H1 (cell line): ENCODE data around the gene CPNE8. TPM values are rescaled to one million over a fixed set of nuclear protein-coding genes. Genes with fewer than 3 reads are reported as not detected.

Experiments
- CTCF ChIA-PET: fragments of 300-600 bp; sonication (Branson Sonifier 250); formaldehyde crosslinking; loops from one replicate; lab custom pipeline; 2021; ENCODE audit not compliant: partially characterized antibody; lab: Charles Lee
- POLR2A ChIA-PET: fragments of 300-600 bp; sonication (Branson Sonifier 250); formaldehyde crosslinking; loops from one replicate; lab custom pipeline; 2021; ENCODE audit warnings: inconsistent platforms; ENCODE audit not compliant: partially characterized antibody; lab: Charles Lee
- DNase-seq, 2 experiments: peaks; one replicate each; pipeline versions ENCODE4 v3.0.0 to v3.0.0-alpha.2; 2010 to 2022; ENCODE audit warnings: low spot score in 2 of 2, low read depth in 1 of 2, mixed read lengths in 1 of 2
- FAIRE-seq: peaks from 2 replicates; lab custom pipeline; 2011; peaks lifted over from hg19 to GRCh38; lab: Jason Lieb, UNC
- H2AFZ ChIP-seq: 2 replicates; pipeline ENCODE4 v1.8.1; 2012; ENCODE audit warnings: low read length, inconsistent platforms
- H2AK5ac ChIP-seq: 2 replicates; pipeline ENCODE4 v1.6.1; 2013; ENCODE audit warnings: low read depth, low read length
- H2BK120ac ChIP-seq: replicated peaks from 2 replicates; pipeline ENCODE3; 2013; ENCODE audit warnings: low read depth, low read length, inconsistent platforms
- H2BK12ac ChIP-seq: 2 replicates; pipeline ENCODE4 v1.6.1; 2013; ENCODE audit warnings: low read depth, low read length
- H2BK15ac ChIP-seq: 2 replicates; pipeline ENCODE4 v1.6.1; 2013; ENCODE audit warnings: low read length
- H2BK20ac ChIP-seq: 2 replicates; pipeline ENCODE4 v1.6.1; 2013; ENCODE audit warnings: low read length
- H2BK5ac ChIP-seq: 2 replicates; pipeline ENCODE4 v1.6.1; 2013; ENCODE audit warnings: low read depth, low read length
- H3K14ac ChIP-seq: 2 replicates; pipeline ENCODE4 v1.6.1; 2013; ENCODE audit warnings: inconsistent platforms; ENCODE audit not compliant: insufficient read length
- H3K18ac ChIP-seq: 2 replicates; pipeline ENCODE4 v1.6.1; 2013; ENCODE audit warnings: low read length; ENCODE audit errors: extremely low read depth
- H3K23ac ChIP-seq: 2 replicates; pipeline ENCODE4 v1.6.1; 2013; ENCODE audit warnings: inconsistent platforms; ENCODE audit not compliant: insufficient read length
- H3K23me2 ChIP-seq: 2 replicates; pipeline ENCODE4 v1.6.1; 2013; ENCODE audit warnings: low read depth, low read length
- H3K27ac ChIP-seq: 2 replicates; pipeline ENCODE4 v1.6.1; 2011; ENCODE audit warnings: low read depth, low read length, inconsistent platforms
- H3K27me3 ChIP-seq, 4 experiments: replicated peaks in 1 of 4; 1 replicate in 1 of 4; 2 replicates in 3 of 4; pipeline versions ENCODE4 v1.6.1 to v1.8.1; 2011 to 2013; ENCODE audit warnings: low read length in 3 of 4, mild to moderate bottlenecking in 3 of 4, inconsistent platforms in 2 of 4, mixed read lengths in 2 of 4, moderate library complexity in 1 of 4; ENCODE audit not compliant: control insufficient read depth in 3 of 4, insufficient read depth in 3 of 4; ENCODE audit errors: extremely low read depth in 1 of 4
- H3K36me3 ChIP-seq, 4 experiments: 2 replicates each; pipeline versions ENCODE4 v1.6.1 to v1.8.1; 2011 to 2013; ENCODE audit warnings: mild to moderate bottlenecking in 4 of 4, low read length in 3 of 4, moderate library complexity in 2 of 4, control low read depth in 1 of 4, inconsistent platforms in 1 of 4; ENCODE audit not compliant: insufficient read depth in 4 of 4, control insufficient read depth in 2 of 4
- H3K4ac ChIP-seq: replicated peaks from 2 replicates; pipeline ENCODE3; 2013; ENCODE audit warnings: low read length, low read depth, mixed read lengths, inconsistent platforms; ENCODE audit not compliant: insufficient read length
- H3K4me1 ChIP-seq, 4 experiments: replicated peaks in 1 of 4; 1 replicate in 1 of 4; 2 replicates in 3 of 4; pipeline versions ENCODE4 v1.6.1 to v1.8.1; 2011 to 2013; ENCODE audit warnings: low read length in 3 of 4, inconsistent platforms in 2 of 4, mixed read lengths in 1 of 4; ENCODE audit not compliant: insufficient read depth in 4 of 4, control insufficient read depth in 3 of 4
- H3K4me2 ChIP-seq, 2 experiments: 2 replicates each; pipeline versions ENCODE4 v1.6.1 to v1.8.1; 2011 to 2013; ENCODE audit warnings: low read depth in 2 of 2, low read length in 2 of 2, control low read depth in 1 of 2, inconsistent platforms in 1 of 2, mild to moderate bottlenecking in 1 of 2; ENCODE audit not compliant: insufficient read depth in 1 of 2
- H3K4me3 ChIP-seq, 4 experiments: fragments of 200-600, 300-600 bp in 1 of 4; sonication (generic), shearing (Covaris generic), sonication (Bioruptor Twin) in 1 of 4; 2 replicates each; pipeline versions ENCODE4 v1.5.1 to v1.8.1; 2011 to 2016; ENCODE audit warnings: low read length in 4 of 4, low read depth in 3 of 4, control low read depth in 2 of 4, inconsistent platforms in 2 of 4, mild to moderate bottlenecking in 2 of 4, mixed read lengths in 1 of 4, moderate library complexity in 1 of 4; ENCODE audit not compliant: insufficient read depth in 2 of 4; ENCODE audit errors: extremely low read depth in 1 of 4
- H3K56ac ChIP-seq: replicated peaks from 2 replicates; pipeline ENCODE3; 2013; ENCODE audit warnings: low read depth, mild to moderate bottlenecking, mixed read lengths, low read length, inconsistent platforms; ENCODE audit not compliant: insufficient read length
- H3K79me1 ChIP-seq: 2 replicates; pipeline ENCODE4 v1.6.1; 2013; ENCODE audit warnings: low read depth, low read length, control low read depth
- H3K79me2 ChIP-seq, 2 experiments: 2 replicates each; pipeline versions ENCODE4 v1.6.1 to v1.8.1; 2012 to 2013; ENCODE audit warnings: low read length in 2 of 2, mild to moderate bottlenecking in 2 of 2, inconsistent platforms in 1 of 2; ENCODE audit not compliant: insufficient read depth in 2 of 2, control insufficient read depth in 1 of 2
- H3K9ac ChIP-seq, 4 experiments: replicated peaks in 1 of 4; 1 replicate in 1 of 4; 2 replicates in 3 of 4; pipeline versions ENCODE4 v1.6.1 to v1.8.1; 2011 to 2013; ENCODE audit warnings: low read depth in 3 of 4, low read length in 3 of 4, control low read depth in 2 of 4, mild to moderate bottlenecking in 2 of 4, moderate library complexity in 2 of 4, inconsistent platforms in 1 of 4; ENCODE audit errors: extremely low read depth in 1 of 4
- H3K9me3 ChIP-seq, 2 experiments: 2 replicates each; pipeline versions ENCODE4 v1.6.1 to v1.8.1; 2012 to 2013; ENCODE audit warnings: mild to moderate bottlenecking in 2 of 2, moderate library complexity in 2 of 2, control low read depth in 1 of 2, inconsistent platforms in 1 of 2, low read depth in 1 of 2, low read length in 1 of 2, mixed read lengths in 1 of 2; ENCODE audit not compliant: insufficient read depth in 2 of 2
- H4K20me1 ChIP-seq, 2 experiments: replicated peaks in 1 of 2; 2 replicates each; pipeline versions ENCODE3 to v1.8.1; 2011 to 2013; ENCODE audit warnings: inconsistent platforms in 2 of 2, low read length in 2 of 2, mild to moderate bottlenecking in 1 of 2; ENCODE audit not compliant: insufficient read depth in 2 of 2, control insufficient read depth in 1 of 2
- H4K5ac ChIP-seq: 2 replicates; pipeline ENCODE4 v1.6.1; 2013; ENCODE audit warnings: low read length, low read depth, mixed read lengths, inconsistent platforms; ENCODE audit not compliant: insufficient read length
- H4K8ac ChIP-seq: 2 replicates; pipeline ENCODE4 v1.8.0; 2013; ENCODE audit warnings: mild to moderate bottlenecking, moderate library complexity, low read length, inconsistent platforms; ENCODE audit not compliant: insufficient read depth; ENCODE audit errors: extremely low read depth
- H4K91ac ChIP-seq: replicated peaks from 2 replicates; pipeline ENCODE3; 2013; ENCODE audit warnings: low read length, mixed read lengths, inconsistent platforms; ENCODE audit not compliant: insufficient read length
- CTCF ChIP-seq, 3 experiments: IDR thresholded peaks; 1 replicate in 2 of 3; 2 replicates in 1 of 3; pipeline versions ENCODE4 v1.5.1 to v1.6.1; 2011; ENCODE audit warnings: low read length in 3 of 3, mild to moderate bottlenecking in 3 of 3, inconsistent platforms in 2 of 3, low read depth in 1 of 3, moderate library complexity in 1 of 3; ENCODE audit not compliant: insufficient read depth in 1 of 3; ENCODE audit errors: control extremely low read depth in 1 of 3
- EP300 ChIP-seq, 2 experiments: IDR thresholded peaks; 1 replicate in 1 of 2; 2 replicates in 1 of 2; pipeline ENCODE4 v1.6.1; 2011 to 2012; ENCODE audit warnings: low read depth in 2 of 2, low read length in 2 of 2, mild to moderate bottlenecking in 2 of 2, borderline replicate concordance in 1 of 2, inconsistent platforms in 1 of 2, moderate library complexity in 1 of 2
- POU5F1 ChIP-seq: IDR thresholded peaks from 2 replicates; pipeline ENCODE4 v1.6.1; 2011; ENCODE audit warnings: low read depth, mild to moderate bottlenecking, low read length, moderate library complexity
- RBBP5 ChIP-seq: IDR thresholded peaks from 2 replicates; pipeline ENCODE4 v1.7.1; 2012; ENCODE audit warnings: low read depth, mild to moderate bottlenecking, inconsistent platforms, low read length, moderate library complexity, borderline replicate concordance
- SIRT6 ChIP-seq: IDR thresholded peaks from one replicate; pipeline ENCODE4 v1.7.1; 2012; ENCODE audit warnings: low read length, inconsistent platforms
- TCF12 ChIP-seq: IDR thresholded peaks from 2 replicates; pipeline ENCODE4 v1.6.1; 2011; ENCODE audit warnings: low read depth, mild to moderate bottlenecking, low read length
- WGBS, 2 experiments: shearing (Covaris generic) in 1 of 2; methylation state at CpG; one replicate each; pipeline versions ENCODE4 v1.1.6 to v1.1.7; 2013 to 2015; ENCODE audit warnings: low lambda C conversion rate in 2 of 2, mixed read lengths in 2 of 2, inconsistent platforms in 1 of 2, low coverage in 1 of 2, missing lambda C conversion rate in 1 of 2; ENCODE audit not compliant: insufficient replicate concordance in 2 of 2, insufficient coverage in 1 of 2, insufficient read length in 1 of 2; ENCODE audit errors: extremely low coverage in 1 of 2, missing lambda C conversion rate in 1 of 2; 5-methylcytosine and 5-hydroxymethylcytosine counted together
- polyA plus RNA-seq, 7 experiments: library from polyadenylated mRNA; depleted of rRNA in 3 of 7; stranded (reverse) in 5 of 7; unstranded in 2 of 7; fragments of >200 nt in 5 of 7; fragments of 200-250 nt in 2 of 7; gene quantifications; 1 replicate in 5 of 7; 2 replicates in 1 of 7; 4 replicates in 1 of 7; pipeline versions ENCODE4 v1.2.1 to v1.2.3, GENCODE V29; 2011 to 2013; ENCODE audit warnings: missing spikeins in 2 of 7, mixed read lengths in 2 of 7
- total RNA-seq: library from RNA; stranded (reverse); fragmentation: NEBNext Ultra II Directional; extraction: Animal tissue kit (Norgen Biotek cat#: 25700); gene quantifications from 2 replicates; pipeline ENCODE4 v1.2.1, GENCODE V29; 2021
- TF ChIP-seq, protein P1 (sequence below): IDR thresholded peaks from 2 replicates; pipeline ENCODE4 v1.6.1; 2012; ENCODE audit warnings: inconsistent platforms

CPNE8 gene
- total and polyA plus RNA-seq, 2 of the 8 experiments (the other 6 are each of a cell fraction or from before 2014, with no cell fraction given) = 2.5 to 6.8 TPM

- Histone ChIP-seq H3K18ac (no peak overlapping the region), H3K23ac (no peak overlapping the region)
- TF ChIP-seq EP300 (IDR thresholded peaks at IDR 0.05; ENCODE audit: borderline replicate concordance in 1 of 2, low read depth in 2 of 2, low read length in 2 of 2) (no peak), SIRT6 (no peak), TCF12 (no peak), RBBP5 (no peak), POU5F1 (no peak), CTCF (IDR thresholded peaks at IDR 0.05; ENCODE audit: control extremely low read depth in 1 of 3, insufficient read depth in 1 of 3, low read depth in 1 of 3, low read length in 3 of 3) (no peak)
- TF ChIP-seq, protein P1, sequence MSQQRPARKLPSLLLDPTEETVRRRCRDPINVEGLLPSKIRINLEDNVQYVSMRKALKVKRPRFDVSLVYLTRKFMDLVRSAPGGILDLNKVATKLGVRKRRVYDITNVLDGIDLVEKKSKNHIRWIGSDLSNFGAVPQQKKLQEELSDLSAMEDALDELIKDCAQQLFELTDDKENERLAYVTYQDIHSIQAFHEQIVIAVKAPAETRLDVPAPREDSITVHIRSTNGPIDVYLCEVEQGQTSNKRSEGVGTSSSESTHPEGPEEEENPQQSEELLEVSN = no peak
- TF ChIP-seq, all 59 proteins: peak for 0
- Histone ChIP-seq H2BK5ac (no peak overlapping the region), H3K27ac (no peak overlapping the region), H3K9ac (no peak overlapping the region), H3K23me2 (no peaks in the 10 kb centered on the region), H2BK15ac (no peak overlapping the region), H4K91ac (no peak overlapping the region), H2AFZ (no peak overlapping the region), H4K5ac (no peak overlapping the region), H3K79me2 (no peaks in the 10 kb centered on the region), H3K4ac (no peak overlapping the region), H2BK12ac (no peak overlapping the region), H3K4me3 (no peak overlapping the region), H3K9me3 (no peaks in the 10 kb centered on the region), H2AK5ac (no peak overlapping the region), H4K8ac (no peak overlapping the region), H2BK20ac (no peak overlapping the region), H3K27me3 (no peaks in the 10 kb centered on the region), H3K56ac (no peak overlapping the region), H3K14ac (no peak overlapping the region), H3K79me1 (no peaks in the 10 kb centered on the region), H2BK120ac (no peak overlapping the region), H4K20me1 (no peaks in the 10 kb centered on the region), H3K4me2 (no peak overlapping the region), H3K4me1 (no peaks in the 10 kb centered on the region), H3K36me3 (no peaks in the 10 kb centered on the region)
- DNase-seq = no peak
- ChIA-PET CTCF (interaction anchor here (0.7 to 2.7 kb wide), 4 partner anchors 13 to 354 kb away, joined by 3 to 13 read pairs (median 4); no protein-coding TSS in a partner anchor), POLR2A (no interaction called here)
- FAIRE-seq = no peak
- 88% methylated on average over 5 of the region's 5 CpGs; no CpG with 5 or more reads in 1 of the 2 experiments for WGBS, 2 experiments
Measured at GRCh38 chr12:38919191-38919590, 13.8 kb upstream of the CPNE8 start.
